ENCODE results near the gene SRGAP1.

The SRGAP1 gene

GRCh38 chr12:63862187-63862968 is 17.9 kb downstream of the SRGAP1 start:
- Histone ChIP-seq H2AFZ (ENCODE audit: insufficient read depth, low read length, poor library complexity) (no peak overlapping the region), H3K9ac (ENCODE audit: low read length) (no peak overlapping the region), H3K18ac (ENCODE audit: low read length) (no peak overlapping the region), H3K4me1 (ENCODE audit: control insufficient read depth in 1 of 2, insufficient read depth in 2 of 2, low read length in 2 of 2) (peaks cover 0 to 3% of the 10 kb centered on the region in 2 experiments), H3K4me3 (ENCODE audit: low read depth, low read length) (no peak overlapping the region), H2BK12ac (ENCODE audit: low read length) (no peak overlapping the region), H3K14ac (ENCODE audit: low read length) (no peak overlapping the region), H3K23ac (ENCODE audit: low read length) (no peak overlapping the region), H4K12ac (ENCODE audit: low read depth, low read length) (no peak overlapping the region), H3K79me1 (ENCODE audit: low read length) (no peaks in the 10 kb centered on the region), H3K27ac (ENCODE audit: low read depth, low read length) (no peak overlapping the region), H2BK5ac (ENCODE audit: low read depth, low read length, poor library complexity) (no peak overlapping the region), H3K4me2 (ENCODE audit: low read length) (no peak overlapping the region), H4K8ac (ENCODE audit: low read depth, low read length) (no peak overlapping the region), H4K91ac (ENCODE audit: low read depth, low read length) (no peak overlapping the region), H3K9me3 (ENCODE audit: insufficient read depth, low read depth, low read length) (no peaks in the 10 kb centered on the region), H3K27me3 (ENCODE audit: insufficient read depth, low read length) (no peaks in the 10 kb centered on the region), H3K79me2 (ENCODE audit: control insufficient read depth, insufficient read depth, low read length, poor library complexity) (no peaks in the 10 kb centered on the region), H2BK120ac (ENCODE audit: insufficient read depth, low read length, poor library complexity) (no peak overlapping the region), H2AK5ac (ENCODE audit: low read length) (no peak overlapping the region), H3K36me3 (ENCODE audit: control insufficient read depth in 1 of 2, insufficient read depth in 2 of 2, low read length in 2 of 2) (no peaks in the 10 kb centered on the region), H3K4ac (ENCODE audit: low read depth, low read length) (no peak overlapping the region)
- DNase-seq: peak; percentile 7 to 34
- no CpG with 5 or more reads among the region's 6 CpGs for WGBS (ENCODE audit: extremely low coverage, insufficient coverage, insufficient read length)

GRCh38 chr12:63862969-63863230 is 18.4 kb downstream of the SRGAP1 start:
- H2AFZ ChIP-seq (ENCODE audit: insufficient read depth, low read length, poor library complexity): no peak overlapping the region

GRCh38 chr12:63863658-63864453 is 19.4 kb downstream of the SRGAP1 start:
- Histone ChIP-seq H3K79me1 (ENCODE audit: low read length) (no peaks in the 10 kb centered on the region), H3K9ac (ENCODE audit: low read length) (no peak overlapping the region), H3K27ac (ENCODE audit: low read depth, low read length) (no peak overlapping the region), H2BK120ac (ENCODE audit: insufficient read depth, low read length, poor library complexity) (no peak overlapping the region), H2BK5ac (ENCODE audit: low read depth, low read length, poor library complexity) (no peak overlapping the region), H3K27me3 (ENCODE audit: insufficient read depth, low read length) (no peaks in the 10 kb centered on the region), H4K91ac (ENCODE audit: low read depth, low read length) (no peak overlapping the region), H3K4me3 (ENCODE audit: low read depth, low read length) (no peak overlapping the region), H3K9me3 (ENCODE audit: insufficient read depth, low read depth, low read length) (no peaks in the 10 kb centered on the region), H2AK5ac (ENCODE audit: low read length) (no peak overlapping the region), H4K8ac (ENCODE audit: low read depth, low read length) (no peak overlapping the region), H4K12ac (ENCODE audit: low read depth, low read length) (no peak overlapping the region), H3K4me2 (ENCODE audit: low read length) (no peak overlapping the region), H3K14ac (ENCODE audit: low read length) (no peak overlapping the region), H2AFZ (ENCODE audit: insufficient read depth, low read length, poor library complexity) (no peak overlapping the region), H3K23ac (ENCODE audit: low read length) (no peak overlapping the region), H3K79me2 (ENCODE audit: control insufficient read depth, insufficient read depth, low read length, poor library complexity) (no peaks in the 10 kb centered on the region), H2BK12ac (ENCODE audit: low read length) (no peak overlapping the region), H3K4ac (ENCODE audit: low read depth, low read length) (no peak overlapping the region), H3K18ac (ENCODE audit: low read length) (no peak overlapping the region), H3K36me3 (ENCODE audit: control insufficient read depth in 1 of 2, insufficient read depth in 2 of 2, low read length in 2 of 2) (no peaks in the 10 kb centered on the region), H3K4me1 (ENCODE audit: control insufficient read depth in 1 of 2, insufficient read depth in 2 of 2, low read length in 2 of 2) (peaks cover 0 to 3% of the 10 kb centered on the region in 2 experiments)
- no peak for DNase-seq
- no CpG with 5 or more reads among the region's 5 CpGs for WGBS (ENCODE audit: extremely low coverage, insufficient coverage, insufficient read length)

More at GRCh38 chr12:63862969-63863230, 18.4 kb downstream of the SRGAP1 start:
- Histone ChIP-seq H2BK120ac (ENCODE audit: insufficient read depth, low read length, poor library complexity) (no peak overlapping the region), H2AK5ac (ENCODE audit: low read length) (no peak overlapping the region), H2BK12ac (ENCODE audit: low read length) (no peak overlapping the region), H3K36me3 (ENCODE audit: control insufficient read depth in 1 of 2, insufficient read depth in 2 of 2, low read length in 2 of 2) (no peaks in the 10 kb centered on the region), H3K4ac (ENCODE audit: low read depth, low read length) (no peak overlapping the region), H4K8ac (ENCODE audit: low read depth, low read length) (no peak overlapping the region), H3K14ac (ENCODE audit: low read length) (no peak overlapping the region), H3K9ac (ENCODE audit: low read length) (no peak overlapping the region), H3K27me3 (ENCODE audit: insufficient read depth, low read length) (no peaks in the 10 kb centered on the region), H3K23ac (ENCODE audit: low read length) (no peak overlapping the region), H3K4me2 (ENCODE audit: low read length) (no peak overlapping the region), H3K4me1 (ENCODE audit: control insufficient read depth in 1 of 2, insufficient read depth in 2 of 2, low read length in 2 of 2) (peaks cover 0 to 3% of the 10 kb centered on the region in 2 experiments), H3K79me1 (ENCODE audit: low read length) (no peaks in the 10 kb centered on the region), H4K12ac (ENCODE audit: low read depth, low read length) (no peak overlapping the region), H3K79me2 (ENCODE audit: control insufficient read depth, insufficient read depth, low read length, poor library complexity) (no peaks in the 10 kb centered on the region), H3K18ac (ENCODE audit: low read length) (no peak overlapping the region), H3K4me3 (ENCODE audit: low read depth, low read length) (no peak overlapping the region), H3K27ac (ENCODE audit: low read depth, low read length) (no peak overlapping the region), H3K9me3 (ENCODE audit: insufficient read depth, low read depth, low read length) (no peaks in the 10 kb centered on the region), H4K91ac (ENCODE audit: low read depth, low read length) (no peak overlapping the region), H2BK5ac (ENCODE audit: low read depth, low read length, poor library complexity) (no peak overlapping the region)
- no CpG with 5 or more reads among the region's 2 CpGs for WGBS (ENCODE audit: extremely low coverage, insufficient coverage, insufficient read length)
- DNase-seq: no peak

GRCh38 chr12:63864454-63864706 is 19.9 kb downstream of the SRGAP1 start:
- H3K14ac ChIP-seq (ENCODE audit: low read length): no peak overlapping the region
- H3K27me3 ChIP-seq (ENCODE audit: insufficient read depth, low read length): no peaks in the 10 kb centered on the region
- no peak overlapping the region for H3K27ac ChIP-seq (ENCODE audit: low read depth, low read length)
- no peak overlapping the region for H2BK5ac ChIP-seq (ENCODE audit: low read depth, low read length, poor library complexity)
- no peak overlapping the region for H4K91ac ChIP-seq (ENCODE audit: low read depth, low read length)
- H4K12ac ChIP-seq (ENCODE audit: low read depth, low read length): no peak overlapping the region
- H3K9me3 ChIP-seq (ENCODE audit: insufficient read depth, low read depth, low read length): no peaks in the 10 kb centered on the region
- no peak overlapping the region for H4K8ac ChIP-seq (ENCODE audit: low read depth, low read length)
- no peak overlapping the region for H3K4me2 ChIP-seq (ENCODE audit: low read length)
- no peak overlapping the region for H3K4ac ChIP-seq (ENCODE audit: low read depth, low read length)
- DNase-seq: no peak
- H2AK5ac ChIP-seq (ENCODE audit: low read length): no peak overlapping the region
- no peak overlapping the region for H3K4me3 ChIP-seq (ENCODE audit: low read depth, low read length)
- no peak overlapping the region for H2AFZ ChIP-seq (ENCODE audit: insufficient read depth, low read length, poor library complexity)
- H3K9ac ChIP-seq (ENCODE audit: low read length): no peak overlapping the region
- H3K18ac ChIP-seq (ENCODE audit: low read length): no peak overlapping the region
- H3K4me1 ChIP-seq (ENCODE audit: control insufficient read depth in 1 of 2, insufficient read depth in 2 of 2, low read length in 2 of 2): peaks cover 0 to 3% of the 10 kb centered on the region in 2 experiments
- H3K79me1 ChIP-seq (ENCODE audit: low read length): no peaks in the 10 kb centered on the region
- no peak overlapping the region for H2BK120ac ChIP-seq (ENCODE audit: insufficient read depth, low read length, poor library complexity)
- no peaks in the 10 kb centered on the region for H3K79me2 ChIP-seq (ENCODE audit: control insufficient read depth, insufficient read depth, low read length, poor library complexity)
- H2BK12ac ChIP-seq (ENCODE audit: low read length): no peak overlapping the region
- no peaks in the 10 kb centered on the region for H3K36me3 ChIP-seq (ENCODE audit: control insufficient read depth in 1 of 2, insufficient read depth in 2 of 2, low read length in 2 of 2)
- no peak overlapping the region for H3K23ac ChIP-seq (ENCODE audit: low read length)
